Keratinocyte (primary cell): ENCODE results near the gene TAF13. TPM values are rescaled to one million over a fixed set of nuclear protein-coding genes. Genes with fewer than 3 reads are reported as not detected.

Experiments
- DNase-seq: peaks from one replicate; pipeline ENCODE4 v3.0.0-alpha.2; 2011; ENCODE audit warnings: low read depth, missing footprints, low spot score
- FAIRE-seq: peaks from 2 replicates; lab custom pipeline; 2011; peaks lifted over from hg19 to GRCh38; lab: Jason Lieb, UNC
- H2AFZ ChIP-seq: 2 replicates; pipeline ENCODE4 v1.6.0; 2012; ENCODE audit warnings: low read length, control low read depth, inconsistent platforms; ENCODE audit not compliant: control insufficient read depth
- H3K27ac ChIP-seq: 2 replicates; pipeline ENCODE4 v1.5.1; 2011; ENCODE audit warnings: low read length; ENCODE audit not compliant: control insufficient read depth, insufficient read depth
- H3K27me3 ChIP-seq: 3 replicates; pipeline ENCODE4 v1.6.0; 2011; ENCODE audit warnings: low read length; ENCODE audit not compliant: control insufficient read depth, insufficient read depth; ENCODE audit errors: extremely low read depth
- H3K36me3 ChIP-seq, 2 experiments: 2 replicates in 1 of 2; 3 replicates in 1 of 2; pipeline ENCODE4 v1.5.1; 2011; ENCODE audit warnings: low read length in 2 of 2, mild to moderate bottlenecking in 1 of 2; ENCODE audit not compliant: control insufficient read depth in 2 of 2, insufficient read depth in 2 of 2; ENCODE audit errors: extremely low read depth in 1 of 2
- H3K4me1 ChIP-seq: 3 replicates; pipeline ENCODE4 v1.5.1; 2011; ENCODE audit warnings: low read length; ENCODE audit not compliant: control insufficient read depth, insufficient read depth; ENCODE audit errors: extremely low read depth
- H3K4me2 ChIP-seq: 3 replicates; pipeline ENCODE4 v1.6.0; 2011; ENCODE audit warnings: low read depth, low read length; ENCODE audit not compliant: control insufficient read depth, insufficient read depth; ENCODE audit errors: extremely low read depth
- H3K4me3 ChIP-seq, 3 experiments: fragments of 200-600 bp in 1 of 3; sonication (generic) in 1 of 3; 2 replicates in 2 of 3; 3 replicates in 1 of 3; pipeline ENCODE4 v1.5.1; 2011 to 2016; ENCODE audit warnings: low read length in 3 of 3, mild to moderate bottlenecking in 3 of 3, control low read depth in 2 of 3, inconsistent platforms in 1 of 3, low read depth in 1 of 3, mixed read lengths in 1 of 3, mixed run types in 1 of 3, moderate library complexity in 1 of 3; ENCODE audit not compliant: control insufficient read depth in 2 of 3, insufficient read depth in 2 of 3; ENCODE audit errors: extremely low read depth in 1 of 3
- H3K79me2 ChIP-seq: 2 replicates; pipeline ENCODE4 v1.6.0; 2012; ENCODE audit warnings: low read length; ENCODE audit not compliant: control insufficient read depth, insufficient read depth
- H3K9ac ChIP-seq: 3 replicates; pipeline ENCODE4 v1.6.0; 2011; ENCODE audit warnings: low read length; ENCODE audit not compliant: control insufficient read depth, insufficient read depth; ENCODE audit errors: extremely low read depth
- H3K9me1 ChIP-seq: 3 replicates; pipeline ENCODE4 v1.6.0; 2011; ENCODE audit warnings: low read length; ENCODE audit not compliant: control insufficient read depth, insufficient read depth; ENCODE audit errors: extremely low read depth
- H3K9me3 ChIP-seq: 2 replicates; pipeline ENCODE4 v1.5.1; 2012; ENCODE audit warnings: low read depth, low read length; ENCODE audit not compliant: control insufficient read depth
- H4K20me1 ChIP-seq: 3 replicates; pipeline ENCODE4 v1.6.0; 2011; ENCODE audit warnings: low read length; ENCODE audit not compliant: control insufficient read depth, insufficient read depth; ENCODE audit errors: extremely low read depth
- CTCF ChIP-seq, 3 experiments: IDR thresholded peaks in 1 of 3; conservative IDR thresholded peaks in 1 of 3; optimal IDR thresholded peaks in 1 of 3; 2 replicates in 2 of 3; 3 replicates in 1 of 3; pipeline versions ENCODE3 to v1.5.1; 2011; ENCODE audit warnings: low read length in 3 of 3, mild to moderate bottlenecking in 3 of 3, moderate library complexity in 2 of 3, control low read depth in 1 of 3, inconsistent platforms in 1 of 3; ENCODE audit not compliant: insufficient read depth in 2 of 3; ENCODE audit errors: extremely low read depth in 1 of 3
- EZH2 ChIP-seq: IDR thresholded peaks from one replicate; pipeline ENCODE4 v1.6.1; 2012; ENCODE audit warnings: inconsistent platforms, mild to moderate bottlenecking, low read length, moderate library complexity
- dilution Hi-C: fragments of 300-500 bp; cut with MboI; formaldehyde crosslinking; loops from one replicate; pipeline ENCODE4 v1.7.0; 2020; ENCODE audit warnings: low sequenced_read_pairs; ENCODE audit not compliant: extremely low pct_ligation_motif_present
- polyA plus RNA-seq, 5 experiments: library from polyadenylated mRNA; depleted of rRNA in 3 of 5; stranded (reverse) in 3 of 5; stranded (forward) in 1 of 5; unstranded in 1 of 5; fragments of >200 nt; gene quantifications; 1 replicate in 1 of 5; 2 replicates in 3 of 5; 3 replicates in 1 of 5; pipeline versions ENCODE4 v1.2.1 to v1.2.3, GENCODE V29; 2011 to 2012; ENCODE audit warnings: missing spikeins in 2 of 5, low read depth in 1 of 5, low replicate concordance in 1 of 5

Gene TAF13
- polyA plus RNA-seq, 1 donor (not counting 4 experiments of a cell fraction or from before 2014, with no cell fraction given): 151 TPM

- H3K27me3 ChIP-seq: no peaks in the 10 kb centered on the region
- H3K4me2 ChIP-seq: no peak overlapping the region
- DNase-seq (no peak), FAIRE-seq (no peak)
- dilution Hi-C loops: no loop called here
- H3K9ac ChIP-seq: no peak overlapping the region
- H4K20me1 ChIP-seq: no peaks in the 10 kb centered on the region
- H3K4me3 ChIP-seq: no peak overlapping the region
- no peaks in the 10 kb centered on the region for H3K9me3 ChIP-seq
- no peaks in the 10 kb centered on the region for H3K9me1 ChIP-seq
- H3K27ac ChIP-seq: no peak overlapping the region
- H3K79me2 ChIP-seq: peaks cover 9% of the 10 kb centered on the region
- TF ChIP-seq EZH2 (no peak), CTCF (optimal IDR thresholded peaks at IDR 0.05 in 1 of 3, IDR thresholded peaks at IDR 0.05 in 1 of 3, conservative IDR thresholded peaks at IDR 0.05 in 1 of 3; ENCODE audit: extremely low read depth in 1 of 3, insufficient read depth in 2 of 3, low read length in 3 of 3) (no peak)
- no peaks in the 10 kb centered on the region for H3K4me1 ChIP-seq
- H3K36me3 ChIP-seq: peaks cover 0 to 6% of the 10 kb centered on the region in 2 experiments
- H2AFZ ChIP-seq: no peak overlapping the region
Observed at GRCh38 chr1:109105881-109106280, 30.1 kb upstream of the TAF13 start.

DNA sequence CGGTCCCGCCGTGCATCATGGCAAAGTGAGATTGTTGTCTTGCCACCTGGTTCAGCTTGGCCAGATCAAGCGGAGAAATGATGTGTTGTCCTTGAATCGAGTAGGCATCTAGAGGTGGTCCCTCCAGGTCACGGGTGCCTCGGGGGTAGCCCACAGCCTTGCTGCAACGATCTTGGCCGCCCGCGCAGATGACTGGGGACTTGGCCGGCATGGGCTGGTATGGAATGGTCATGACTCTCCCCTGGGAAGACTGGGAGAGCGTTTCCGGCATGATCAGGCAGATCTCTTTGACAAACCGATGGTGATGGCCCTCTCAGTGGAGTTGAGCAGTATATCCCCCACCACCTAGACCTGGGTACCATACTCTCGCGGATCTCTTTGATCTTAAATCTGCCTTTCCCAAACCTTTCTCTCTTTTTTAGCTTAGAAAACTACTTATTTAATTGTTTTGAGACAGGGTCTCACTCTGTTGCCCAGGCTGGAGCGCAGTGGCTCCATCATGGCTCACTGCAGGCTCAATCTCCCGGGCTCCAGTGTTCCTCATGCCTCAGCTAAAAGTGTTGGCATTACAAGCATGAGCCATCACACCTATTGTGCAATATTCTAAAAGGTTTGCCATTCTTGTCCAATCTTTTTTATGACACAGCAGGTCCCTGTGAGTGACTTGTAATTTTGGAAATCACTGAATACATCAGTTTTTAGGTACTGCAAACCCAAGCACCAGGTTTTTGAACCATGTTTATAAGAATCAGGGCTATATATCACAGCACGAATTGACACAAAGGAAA lies 28.8 kb upstream of the TAF13 start:
- Histone ChIP-seq H2AFZ (no peak overlapping the region), H3K4me3 (no peak overlapping the region), H3K4me2 (no peak overlapping the region), H3K79me2 (peaks cover 18% of the 10 kb centered on the region), H3K36me3 (peaks cover 0 to 6% of the 10 kb centered on the region in 2 experiments), H3K9me1 (no peaks in the 10 kb centered on the region), H3K4me1 (no peaks in the 10 kb centered on the region), H3K27ac (no peak overlapping the region), H4K20me1 (no peaks in the 10 kb centered on the region), H3K9ac (no peak overlapping the region), H3K27me3 (no peaks in the 10 kb centered on the region), H3K9me3 (no peaks in the 10 kb centered on the region)
- DNase-seq (no peak), FAIRE-seq (no peak)
- no peak for TF ChIP-seq EZH2
- TF ChIP-seq CTCF (optimal IDR thresholded peaks at IDR 0.05 in 1 of 3, IDR thresholded peaks at IDR 0.05 in 1 of 3, conservative IDR thresholded peaks at IDR 0.05 in 1 of 3; ENCODE audit: extremely low read depth in 1 of 3, insufficient read depth in 2 of 3, low read length in 3 of 3): no peak
- dilution Hi-C loops: no loop called here
